Measurements from ENCODE around the gene RPRD2. TPM values are rescaled to one million over a fixed set of nuclear protein-coding genes. Genes with fewer than 3 reads are reported as not detected.
A peak's percentile ranks its signal among the peaks of the same experiment; 100 is the strongest.

Gene RPRD2
- total and polyA plus RNA-seq, 7 donors: 4.2 to 26.7 (median 16.2) TPM

GRCh38 chr1:150332651-150333290 lies 31.2 kb upstream of the RPRD2 start:
- Histone ChIP-seq H3K4me3 (no peak overlapping the region), H3K27ac (no peak overlapping the region), H3K36me3 (peaks cover 38 to 100% (median 74%) of the 10 kb centered on the region in 4 donors), H3K4me1 (no peaks in the 10 kb centered on the region), H3K27me3 (no peaks in the 10 kb centered on the region), H3K9me3 (no peaks in the 10 kb centered on the region)
- 91 to 94% methylated on average over 7 of the region's 7 CpGs for WGBS, 2 donors
- intact Hi-C loops (cut with DNase I): no loop called here
- no peak for TF ChIP-seq CTCF (IDR thresholded peaks at IDR 0.05)
- TF ChIP-seq EP300 (IDR thresholded peaks at IDR 0.05): no peak
- TF ChIP-seq POLR2A (IDR thresholded peaks at IDR 0.05): no peak
- TF ChIP-seq POLR2AphosphoS5 (IDR thresholded peaks at IDR 0.05): no peak
- DNase-seq: no peak

GRCh38 chr1:150346316-150346715 lies 17.6 kb upstream of the RPRD2 start:
- WGBS, 2 donors: 84 to 95% methylated on average over 4 of the region's 4 CpGs
- Histone ChIP-seq H3K27me3 (no peaks in the 10 kb centered on the region), H3K36me3 (peaks cover 35 to 97% (median 59%) of the 10 kb centered on the region in 4 donors), H3K27ac (no peak overlapping the region), H3K4me3 (no peak overlapping the region), H3K9me3 (no peaks in the 10 kb centered on the region), H3K4me1 (no peaks in the 10 kb centered on the region)
- no peak for DNase-seq
- TF ChIP-seq POLR2AphosphoS5 (IDR thresholded peaks at IDR 0.05) (no peak), EP300 (IDR thresholded peaks at IDR 0.05) (no peak), POLR2A (IDR thresholded peaks at IDR 0.05) (no peak), CTCF (IDR thresholded peaks at IDR 0.05) (no peak)
- intact Hi-C loops (cut with DNase I): no loop called here

GRCh38 chr1:150352866-150353265 lies 11.1 kb upstream of the RPRD2 start:
- Histone ChIP-seq H3K36me3 (peaks cover 23 to 87% (median 31%) of the 10 kb centered on the region in 4 donors), H3K27me3 (no peaks in the 10 kb centered on the region), H3K4me3 (no peak overlapping the region), H3K9me3 (no peaks in the 10 kb centered on the region), H3K4me1 (no peaks in the 10 kb centered on the region), H3K27ac (no peak overlapping the region)
- DNase-seq: no peak
- 97% methylated on average over 4 of the region's 4 CpGs for WGBS, 2 donors
- intact Hi-C loops (cut with DNase I): no loop called here
- TF ChIP-seq POLR2AphosphoS5 (IDR thresholded peaks at IDR 0.05) (no peak), CTCF (IDR thresholded peaks at IDR 0.05) (no peak), POLR2A (IDR thresholded peaks at IDR 0.05) (no peak), EP300 (IDR thresholded peaks at IDR 0.05) (no peak)

GRCh38 chr1:150362721-150363425 lies 1.1 kb upstream of the RPRD2 start:
- 57 to 71% methylated on average over 22 of the region's 22 CpGs for WGBS, 2 donors
- intact Hi-C loops (cut with DNase I): loop anchor here (5.0 kb wide), 2 partner anchors 81 to 154 kb away; partner anchors contain the start of genes CIART and FALEC
- peak; percentile 62 for DNase-seq

More at GRCh38 chr1:150362721-150363425, 1.1 kb upstream of the RPRD2 start:
- peaks cover 0 to 30% (median 15%) of the 10 kb centered on the region in 4 donors for H3K4me1 ChIP-seq
- H3K27ac ChIP-seq: peak overlapping the region; percentile 90 to 98 (median 97)
- no peaks in the 10 kb centered on the region for H3K9me3 ChIP-seq
- H3K27me3 ChIP-seq: no peaks in the 10 kb centered on the region
- no peaks in the 10 kb centered on the region for H3K36me3 ChIP-seq
- peak overlapping the region; percentile 62 to 80 (median 70) for H3K4me3 ChIP-seq
- TF ChIP-seq POLR2A (IDR thresholded peaks at IDR 0.05) (no peak), EP300 (IDR thresholded peaks at IDR 0.05) (no peak), CTCF (IDR thresholded peaks at IDR 0.05) (no peak), POLR2AphosphoS5 (IDR thresholded peaks at IDR 0.05) (no peak)

Data from sigmoid colon (tissue), 7 donors.